Measurements from ENCODE around the gene PCBP3.
"Not testable (repeated sequence)": the region's sequence is repeated elsewhere in the genome, so short reads cannot be mapped to it uniquely, and the experiment has no call there.

The PCBP3 gene

DNA sequence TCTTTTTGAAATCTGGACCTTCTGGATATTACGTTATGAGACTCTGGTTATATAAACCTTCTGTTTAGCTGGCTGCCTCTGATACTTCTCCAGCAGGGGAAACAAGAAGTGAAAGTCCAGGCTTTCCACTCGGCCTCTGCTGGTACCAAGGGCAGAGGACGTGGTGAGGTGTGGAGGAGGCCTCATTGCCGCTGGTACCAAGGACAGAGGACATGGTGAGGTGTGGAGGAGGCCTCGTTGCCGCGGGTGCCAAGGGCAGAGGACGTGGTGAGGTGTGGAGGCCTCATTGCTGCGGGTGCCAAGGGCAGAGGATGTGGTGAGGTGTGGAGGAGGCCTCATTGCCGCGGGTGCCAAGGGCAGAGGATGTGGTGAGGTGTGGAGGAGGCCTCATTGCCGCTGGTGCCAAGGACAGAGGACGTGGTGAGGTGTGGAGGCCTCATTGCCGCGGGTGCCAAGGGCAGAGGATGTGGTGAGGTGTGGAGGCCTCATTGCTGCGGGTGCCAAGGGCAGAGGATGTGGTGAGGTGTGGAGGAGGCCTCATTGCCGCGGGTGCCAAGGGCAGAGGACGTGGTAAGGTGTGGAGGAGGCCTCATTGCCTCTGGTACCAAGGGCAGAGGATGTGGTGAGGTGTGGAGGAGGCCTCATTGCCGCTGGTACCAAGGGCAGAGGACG is 242.5 kb downstream of the PCBP3 start:
- DNase-seq: peak; percentile 75

GRCh38 chr21:45886610-45887026 is 243.1 kb downstream of the PCBP3 start:
- DNase-seq: no peak

DNA sequence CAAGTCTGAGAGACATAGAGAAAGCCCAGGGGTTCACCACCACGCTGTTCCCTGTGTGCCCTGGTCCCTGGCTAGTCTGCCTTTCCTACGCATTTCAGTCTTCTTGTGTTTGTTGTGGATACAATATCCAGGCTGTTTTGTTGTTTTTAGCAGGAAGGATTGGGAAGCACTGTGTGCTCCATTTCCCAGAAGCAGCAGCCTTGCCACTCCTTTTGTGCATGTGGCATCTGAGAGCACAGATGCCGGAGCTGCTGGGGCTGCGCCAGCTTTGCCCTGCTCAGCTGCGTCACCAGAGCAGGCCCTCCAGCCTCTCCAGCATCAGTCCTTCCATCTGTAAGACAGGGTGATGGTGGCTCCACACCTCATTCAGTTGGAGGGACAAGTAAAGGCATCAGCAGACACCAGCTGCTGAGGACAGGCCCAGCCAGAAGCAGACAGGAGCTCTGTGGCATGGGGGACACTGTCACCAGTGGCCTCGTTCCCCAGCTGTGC is 243.6 kb downstream of the PCBP3 start:
- no peak for DNase-seq

- no peak for DNase-seq
Observed at GRCh38 chr21:45887788-45888187, 244.3 kb downstream of the PCBP3 start.

GRCh38 chr21:45888386-45889009 is 245.0 kb downstream of the PCBP3 start:
- DNase-seq: no peak

- DNase-seq: no peak
Observed at GRCh38 chr21:45889256-45889655, 245.7 kb downstream of the PCBP3 start.

GRCh38 chr21:45889961-45890360 is 246.4 kb downstream of the PCBP3 start:
- DNase-seq: no peak

DNA sequence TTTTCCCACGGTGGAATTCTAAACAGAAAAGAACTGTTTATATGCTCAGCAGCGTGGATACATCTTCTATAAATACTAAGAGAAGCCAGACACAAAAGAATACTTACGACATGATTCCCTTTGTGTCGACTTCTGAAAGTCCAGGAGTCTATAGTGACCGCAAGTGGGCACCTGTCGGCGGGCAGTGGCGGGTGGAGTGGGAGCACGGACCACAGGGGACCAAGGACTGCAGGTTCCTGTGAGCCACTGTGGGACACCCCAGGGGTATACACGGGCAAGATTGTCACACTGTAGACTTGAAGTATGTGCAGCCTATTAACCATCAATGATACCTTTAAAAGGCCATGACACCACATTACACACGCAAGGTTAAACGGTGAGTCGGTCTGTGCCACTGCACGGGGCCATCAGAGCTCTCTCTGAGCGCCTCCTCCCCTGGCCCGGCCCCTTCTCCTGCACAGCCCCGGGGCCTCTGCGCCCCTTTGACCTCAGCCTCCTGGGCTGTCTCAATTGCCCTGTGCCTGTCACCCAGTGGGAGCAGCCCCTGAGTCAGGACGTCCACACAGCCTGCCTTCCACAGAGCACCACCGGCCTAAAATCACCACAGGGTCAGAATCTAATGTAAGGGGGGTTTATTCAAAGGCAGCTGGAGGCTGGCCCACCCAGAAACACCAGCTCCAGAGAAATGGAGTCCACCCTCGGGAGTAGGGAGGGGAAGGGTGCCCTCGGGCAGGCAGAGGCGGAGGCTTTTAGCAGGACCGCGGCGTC is 248.0 kb downstream of the PCBP3 start:
- DNase-seq: no peak

- DNase-seq: no peak
Observed at GRCh38 chr21:45892156-45892915, 248.8 kb downstream of the PCBP3 start.

DNA sequence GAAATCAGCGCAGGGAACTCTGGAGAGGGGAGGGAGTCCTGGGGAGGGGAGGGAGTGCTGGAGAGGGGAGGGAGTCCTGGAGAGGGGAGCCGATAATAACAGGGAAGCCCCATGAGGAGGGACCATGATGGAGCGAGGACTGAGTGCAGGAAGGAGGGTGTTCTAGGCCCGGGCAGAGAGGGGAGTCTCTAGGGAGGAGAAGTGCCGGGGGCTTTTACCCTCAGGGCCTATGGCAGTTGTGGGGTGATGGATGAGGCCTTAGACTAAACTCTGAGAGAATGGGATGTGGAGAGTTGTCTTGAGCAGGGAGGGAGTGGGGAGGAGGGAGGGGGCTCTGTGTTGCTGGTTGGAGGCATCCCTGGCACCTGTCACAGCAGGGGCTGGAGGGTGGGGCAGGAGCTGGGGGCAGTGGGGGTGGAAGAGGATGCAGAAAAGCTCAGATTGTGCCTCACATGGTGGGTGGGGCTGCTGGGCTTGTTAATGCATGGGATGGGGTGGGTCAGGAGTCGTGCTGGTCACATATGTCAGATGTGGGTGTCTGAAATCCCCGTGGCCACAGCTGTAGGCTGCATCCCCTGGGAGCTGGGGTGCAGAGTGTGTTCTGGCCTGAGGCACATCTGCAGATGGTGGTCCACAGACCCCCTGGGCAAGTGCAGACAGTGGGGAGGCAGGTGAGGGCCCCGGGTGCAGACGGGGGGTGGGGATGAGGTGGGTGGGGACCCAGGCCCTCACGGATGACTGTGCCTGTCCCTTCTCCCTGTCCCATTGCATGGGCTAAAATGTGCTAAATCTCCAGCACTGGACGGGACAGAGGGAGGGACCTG is 249.6 kb downstream of the PCBP3 start:
- no peak for DNase-seq

- DNase-seq: no peak
Observed at GRCh38 chr21:45893740-45894449, 250.4 kb downstream of the PCBP3 start.

GRCh38 chr21:45894450-45894825 is 250.9 kb downstream of the PCBP3 start:
- DNase-seq: no peak

DNA sequence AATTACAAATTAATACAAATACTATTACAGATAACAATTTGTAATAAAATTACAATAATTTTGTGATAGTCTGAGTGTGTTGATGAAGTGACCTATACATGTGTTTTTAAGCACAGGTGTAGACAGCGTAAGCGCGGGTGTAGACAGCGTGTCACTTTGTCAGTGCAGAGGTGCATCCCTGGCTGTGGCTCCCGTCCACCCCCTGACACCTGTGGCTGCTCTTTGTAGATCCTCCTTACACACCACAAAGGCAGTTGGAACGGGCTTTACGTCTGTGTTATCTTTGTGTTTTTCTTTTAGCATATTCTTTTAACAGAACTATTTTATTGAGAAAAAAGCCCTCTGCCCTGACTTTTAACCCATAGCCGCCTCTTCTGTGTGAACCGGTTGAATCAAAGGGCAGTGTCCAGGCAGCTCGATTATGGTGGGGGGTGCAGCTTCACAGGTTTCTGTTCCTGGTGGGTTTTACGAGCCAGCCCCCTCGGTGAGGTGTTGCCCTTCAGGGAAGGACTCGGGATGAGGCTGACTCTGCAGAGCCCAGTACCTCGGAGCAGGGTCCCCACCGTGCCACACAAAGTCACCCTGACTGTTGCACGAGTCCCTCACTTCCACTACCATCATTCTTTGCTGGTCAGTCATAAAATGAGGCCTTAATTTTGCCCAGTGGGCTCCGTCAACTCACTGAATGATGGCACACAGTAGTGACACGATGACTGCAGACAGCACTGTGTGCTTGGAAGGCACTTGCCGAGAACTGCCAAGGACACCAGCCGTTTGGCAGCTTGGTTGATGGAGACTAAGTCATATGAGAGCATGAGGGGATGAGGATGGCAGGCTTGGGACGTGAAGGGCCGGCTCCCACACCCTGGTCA is 251.6 kb downstream of the PCBP3 start:
- DNase-seq: no peak

GRCh38 chr21:45895778-45896370 is 252.3 kb downstream of the PCBP3 start:
- DNase-seq: no peak

GRCh38 chr21:45896431-45896830 is 252.9 kb downstream of the PCBP3 start:
- DNase-seq: not testable (repeated sequence)

GRCh38 chr21:45897191-45898027 is 253.9 kb downstream of the PCBP3 start:
- no peak for DNase-seq

GRCh38 chr21:45898028-45898350 is 254.5 kb downstream of the PCBP3 start:
- no peak for DNase-seq

DNA sequence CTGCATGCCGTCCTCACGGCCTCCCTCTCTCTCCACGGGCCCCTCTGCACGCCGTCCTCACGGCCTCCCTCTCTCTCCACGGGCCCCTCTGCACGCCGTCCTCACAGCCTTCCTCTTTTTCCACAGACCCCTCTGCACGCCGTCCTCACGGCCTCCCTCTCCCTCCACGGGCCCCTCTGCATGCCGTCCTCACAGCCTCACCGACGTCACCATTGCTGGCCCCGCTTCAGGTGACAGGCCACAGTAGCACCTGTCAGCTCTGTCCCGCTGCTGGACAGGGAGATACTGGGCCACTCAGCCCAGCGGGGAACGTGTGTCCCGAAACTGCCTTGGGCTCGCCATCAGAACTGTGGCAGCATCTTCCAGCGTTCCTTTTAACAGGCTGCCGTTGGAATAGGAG is 255.3 kb downstream of the PCBP3 start:
- DNase-seq: no peak

All from central memory CD4-positive, alpha-beta T cell (primary cell).